ENCODE results near the gene ZNF487.

Gene ZNF487

GRCh38 chr10:43407148-43407575 lies 29.7 kb upstream of the ZNF487 start (continued):
- TF ChIP-seq GLIS2 (tag by site-specific recombination; IDR thresholded peaks at IDR 0.05): peak; percentile 77

GRCh38 chr10:43407576-43408330 lies 29.2 kb upstream of the ZNF487 start:
- CTCF ChIA-PET: interaction anchor here (0.7 kb wide), 2 partner anchors 44 to 143 kb away, joined by 3 read pairs; no protein-coding TSS in a partner anchor
- Histone ChIP-seq H3K4me3 (ENCODE audit: low read depth, low read length) (peak overlapping the region; percentile 74), H3K4me1 (ENCODE audit: control insufficient read depth, insufficient read depth, low read length) (peaks cover 10% of the 10 kb centered on the region; the same call in 1 of the 2 replicates), H3K36me3 (ENCODE audit: control insufficient read depth in 2 of 2, insufficient read depth in 1 of 2, low read length in 2 of 2) (peaks cover 3 to 9% of the 10 kb centered on the region in 2 experiments; a peak in 2 of 3 replicates), H3K9me3 (ENCODE audit: control insufficient read depth, insufficient read depth, low read depth, low read length) (no peaks in the 10 kb centered on the region), H3K27ac (ENCODE audit: extremely low read depth, low read depth, low read length) (peak overlapping the region; percentile 96)
- POLR2A ChIA-PET: interaction anchor here (0.6 to 1.6 kb wide), 8 partner anchors 9 to 29 kb away, joined by 3 to 29 read pairs (median 4); partner anchors contain the start of gene ZNF487
- TF ChIP-seq ZNF555 (tag by site-specific recombination; conservative IDR thresholded peaks at IDR 0.05) (no peak), ZBTB21 (tag by site-specific recombination; IDR thresholded peaks at IDR 0.05) (no peak), ZNF146 (tag by site-specific recombination; IDR thresholded peaks at IDR 0.05) (peak; percentile 37; the same call in 1 of the 2 replicates), ZNF133 (tag by site-specific recombination; IDR thresholded peaks at IDR 0.05) (no peak), ZNF2 (tag by site-specific recombination; IDR thresholded peaks at IDR 0.05) (peak; percentile 31), ZNF623 (tag by site-specific recombination; IDR thresholded peaks at IDR 0.05) (no peak), ZFP37 (tag by site-specific recombination; IDR thresholded peaks at IDR 0.05) (peak; percentile 33; the same call in 1 of the 2 replicates), ZNF645 (tag by site-specific recombination; IDR thresholded peaks at IDR 0.05) (no peak), AEBP2 (tag by site-specific recombination; IDR thresholded peaks at IDR 0.05; ENCODE audit: borderline replicate concordance) (no peak), ZNF48 (tag by site-specific recombination; IDR thresholded peaks at IDR 0.05) (no peak), ZNF664 (tag by site-specific recombination; IDR thresholded peaks at IDR 0.05) (peak; percentile 60; the same call in 1 of the 2 replicates), HOXD13 (CRISPR knock-in tag; IDR thresholded peaks at IDR 0.05; ENCODE audit: borderline replicate concordance) (no peak), SCRT1 (tag by site-specific recombination; IDR thresholded peaks at IDR 0.05; ENCODE audit: borderline replicate concordance) (no peak), ZNF600 (tag by site-specific recombination; IDR thresholded peaks at IDR 0.05) (0 out of 2 replicates have a peak, but pooled peaks have one; percentile 21), PRDM1 (tag by site-specific recombination; IDR thresholded peaks at IDR 0.05) (peak; percentile 65), FEZF1 (tag by site-specific recombination; IDR thresholded peaks at IDR 0.05) (no peak), ZNF580 (tag by site-specific recombination; IDR thresholded peaks at IDR 0.05) (no peak; the same call in 1 of the 2 replicates), PRDM10 (tag by site-specific recombination; IDR thresholded peaks at IDR 0.05) (0 out of 2 replicates have a peak, but pooled peaks have one; percentile 21), KLF10 (tag by site-specific recombination; IDR thresholded peaks at IDR 0.05) (peak; percentile 42; the same call in 1 of the 2 replicates), ZNF23 (tag by site-specific recombination; IDR thresholded peaks at IDR 0.05; ENCODE audit: borderline replicate concordance) (no peak), ZNF362 (tag by site-specific recombination; IDR thresholded peaks at IDR 0.05) (peak; percentile 92), ZNF175 (tag by site-specific recombination; IDR thresholded peaks at IDR 0.05) (no peak), ZNF692 (tag by site-specific recombination; IDR thresholded peaks at IDR 0.05) (peak; percentile 64), YY1 (tag by site-specific recombination; IDR thresholded peaks at IDR 0.05) (peak; percentile 15; the same call in 1 of the 2 replicates), ZNF571 (tag by site-specific recombination; IDR thresholded peaks at IDR 0.05) (no peak), ZNF248 (tag by site-specific recombination; IDR thresholded peaks at IDR 0.05) (no peak)

Data from HEK293 (cell line).